HEK293 (cell line): Measurements from ENCODE around the gene POLN.

Source experiments
- CTCF ChIA-PET: fragments of 350-600 bp; formaldehyde crosslinking; extraction: SDS; loops from one replicate; lab custom pipeline; 2021; ENCODE audit warnings: antibody characterized with exemption; lab: Yijun Ruan, JAX
- POLR2A ChIA-PET: fragments of 300-600 bp; formaldehyde crosslinking; extraction: SDS; loops from one replicate; lab custom pipeline; 2020; ENCODE audit warnings: antibody characterized with exemption, inconsistent platforms; lab: Yijun Ruan, JAX
- H3K27ac ChIP-seq: fragments of 200-500 bp; sonication (Bioruptor generic); 2 replicates; pipeline ENCODE4 v1.5.1; 2014; ENCODE audit warnings: low read depth, low read length, control low read depth, inconsistent platforms; ENCODE audit errors: extremely low read depth
- H3K36me3 ChIP-seq, 2 experiments: fragments of 200-500 bp in 1 of 2; sonication (Bioruptor generic) in 1 of 2; 1 replicate in 1 of 2; 2 replicates in 1 of 2; pipeline ENCODE4 v1.5.1; 2014 to 2017; ENCODE audit warnings: inconsistent platforms in 2 of 2, low read length in 2 of 2; ENCODE audit not compliant: control insufficient read depth in 2 of 2, insufficient read depth in 1 of 2
- H3K4me1 ChIP-seq: fragments of 200-500 bp; sonication (Bioruptor generic); 2 replicates; pipeline ENCODE4 v1.5.1; 2014; ENCODE audit warnings: mild to moderate bottlenecking, low read length, inconsistent platforms; ENCODE audit not compliant: control insufficient read depth, insufficient read depth
- H3K4me3 ChIP-seq: 2 replicates; pipeline ENCODE4 v1.5.1; 2011; ENCODE audit warnings: low read depth, mild to moderate bottlenecking, control low read depth, low read length, moderate library complexity
- H3K9me3 ChIP-seq: fragments of 200-500 bp; sonication (Bioruptor generic); 2 replicates; pipeline ENCODE4 v1.5.1; 2014; ENCODE audit warnings: low read depth, low read length, inconsistent platforms; ENCODE audit not compliant: control insufficient read depth, insufficient read depth
- KLF7 ChIP-seq: fragments of 450-650 bp; formaldehyde crosslinking; IDR thresholded peaks from 2 replicates; pipeline ENCODE4 v1.5.1; 2016; ENCODE audit warnings: missing biosample characterization, missing genetic modification characterization, borderline replicate concordance
- SETDB1 ChIP-seq: IDR thresholded peaks from one replicate; pipeline ENCODE4 v1.6.1; 2017; ENCODE audit warnings: mild to moderate bottlenecking, low read length, moderate library complexity, mixed read lengths; ENCODE audit not compliant: insufficient read length
- ZBTB1 ChIP-seq: fragments of 450-650 bp; formaldehyde crosslinking; IDR thresholded peaks from 2 replicates; pipeline ENCODE4 v1.5.1; 2016; ENCODE audit warnings: missing biosample characterization, missing genetic modification characterization
- ZNF175 ChIP-seq: fragments of 450-650 bp; formaldehyde crosslinking; IDR thresholded peaks from 2 replicates; pipeline ENCODE4 v1.5.1; 2016; ENCODE audit warnings: missing biosample characterization, missing genetic modification characterization
- ZNF426 ChIP-seq: fragments of 450-650 bp; formaldehyde crosslinking; IDR thresholded peaks from 2 replicates; pipeline ENCODE4 v1.5.1; 2017; ENCODE audit warnings: missing biosample characterization, missing genetic modification characterization, mild to moderate bottlenecking, inconsistent platforms, moderate library complexity
- ZNF600 ChIP-seq: fragments of 450-650 bp; formaldehyde crosslinking; IDR thresholded peaks from 2 replicates; pipeline ENCODE4 v1.5.1; 2016; ENCODE audit warnings: missing biosample characterization, missing genetic modification characterization
- TF ChIP-seq, protein P1 (sequence below): fragments of 450-650 bp; formaldehyde crosslinking; IDR thresholded peaks from 2 replicates; pipeline ENCODE4 v1.5.1; 2016; ENCODE audit warnings: missing biosample characterization, missing genetic modification characterization, borderline replicate concordance
- TF ChIP-seq, protein P2 (sequence below): fragments of 450-650 bp; formaldehyde crosslinking; IDR thresholded peaks from 2 replicates; pipeline ENCODE4 v1.5.1; 2016; ENCODE audit warnings: missing biosample characterization, missing genetic modification characterization
- TF ChIP-seq, protein P3 (sequence below): fragments of 450-650 bp; formaldehyde crosslinking; IDR thresholded peaks from 2 replicates; pipeline ENCODE4 v1.5.1; 2016; ENCODE audit warnings: missing biosample characterization, missing genetic modification characterization
- TF ChIP-seq, protein P4 (sequence below): fragments of 450-650 bp; formaldehyde crosslinking; IDR thresholded peaks from 2 replicates; pipeline ENCODE4 v1.5.1; 2016; ENCODE audit warnings: missing biosample characterization, missing genetic modification characterization
- TF ChIP-seq, protein P5 (sequence below): fragments of 450-650 bp; formaldehyde crosslinking; IDR thresholded peaks from 2 replicates; pipeline ENCODE4 v1.5.1; 2016; ENCODE audit warnings: missing biosample characterization, missing genetic modification characterization

The POLN gene

DNA sequence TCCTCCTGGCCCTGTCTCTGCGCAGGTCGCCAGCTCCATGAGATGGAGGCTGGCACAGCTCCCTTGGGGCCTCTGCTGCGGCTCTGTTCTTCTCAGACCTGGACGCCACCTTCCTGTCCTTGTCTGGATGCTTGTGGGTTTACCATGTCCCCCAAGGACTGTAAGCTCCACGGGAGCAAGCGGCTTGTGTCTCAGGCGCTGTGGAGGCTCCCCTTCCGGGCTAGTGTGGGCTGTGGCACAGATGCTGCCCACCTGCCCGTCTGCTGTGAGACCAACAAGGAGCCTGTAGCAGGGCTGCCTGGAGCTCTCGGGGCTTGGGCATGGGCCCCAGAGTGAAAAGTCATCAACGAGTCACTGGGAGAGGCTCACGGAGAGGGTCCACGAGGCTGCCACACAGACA is 157.6 kb downstream of the POLN start (continued):
- TF ChIP-seq, protein P1, sequence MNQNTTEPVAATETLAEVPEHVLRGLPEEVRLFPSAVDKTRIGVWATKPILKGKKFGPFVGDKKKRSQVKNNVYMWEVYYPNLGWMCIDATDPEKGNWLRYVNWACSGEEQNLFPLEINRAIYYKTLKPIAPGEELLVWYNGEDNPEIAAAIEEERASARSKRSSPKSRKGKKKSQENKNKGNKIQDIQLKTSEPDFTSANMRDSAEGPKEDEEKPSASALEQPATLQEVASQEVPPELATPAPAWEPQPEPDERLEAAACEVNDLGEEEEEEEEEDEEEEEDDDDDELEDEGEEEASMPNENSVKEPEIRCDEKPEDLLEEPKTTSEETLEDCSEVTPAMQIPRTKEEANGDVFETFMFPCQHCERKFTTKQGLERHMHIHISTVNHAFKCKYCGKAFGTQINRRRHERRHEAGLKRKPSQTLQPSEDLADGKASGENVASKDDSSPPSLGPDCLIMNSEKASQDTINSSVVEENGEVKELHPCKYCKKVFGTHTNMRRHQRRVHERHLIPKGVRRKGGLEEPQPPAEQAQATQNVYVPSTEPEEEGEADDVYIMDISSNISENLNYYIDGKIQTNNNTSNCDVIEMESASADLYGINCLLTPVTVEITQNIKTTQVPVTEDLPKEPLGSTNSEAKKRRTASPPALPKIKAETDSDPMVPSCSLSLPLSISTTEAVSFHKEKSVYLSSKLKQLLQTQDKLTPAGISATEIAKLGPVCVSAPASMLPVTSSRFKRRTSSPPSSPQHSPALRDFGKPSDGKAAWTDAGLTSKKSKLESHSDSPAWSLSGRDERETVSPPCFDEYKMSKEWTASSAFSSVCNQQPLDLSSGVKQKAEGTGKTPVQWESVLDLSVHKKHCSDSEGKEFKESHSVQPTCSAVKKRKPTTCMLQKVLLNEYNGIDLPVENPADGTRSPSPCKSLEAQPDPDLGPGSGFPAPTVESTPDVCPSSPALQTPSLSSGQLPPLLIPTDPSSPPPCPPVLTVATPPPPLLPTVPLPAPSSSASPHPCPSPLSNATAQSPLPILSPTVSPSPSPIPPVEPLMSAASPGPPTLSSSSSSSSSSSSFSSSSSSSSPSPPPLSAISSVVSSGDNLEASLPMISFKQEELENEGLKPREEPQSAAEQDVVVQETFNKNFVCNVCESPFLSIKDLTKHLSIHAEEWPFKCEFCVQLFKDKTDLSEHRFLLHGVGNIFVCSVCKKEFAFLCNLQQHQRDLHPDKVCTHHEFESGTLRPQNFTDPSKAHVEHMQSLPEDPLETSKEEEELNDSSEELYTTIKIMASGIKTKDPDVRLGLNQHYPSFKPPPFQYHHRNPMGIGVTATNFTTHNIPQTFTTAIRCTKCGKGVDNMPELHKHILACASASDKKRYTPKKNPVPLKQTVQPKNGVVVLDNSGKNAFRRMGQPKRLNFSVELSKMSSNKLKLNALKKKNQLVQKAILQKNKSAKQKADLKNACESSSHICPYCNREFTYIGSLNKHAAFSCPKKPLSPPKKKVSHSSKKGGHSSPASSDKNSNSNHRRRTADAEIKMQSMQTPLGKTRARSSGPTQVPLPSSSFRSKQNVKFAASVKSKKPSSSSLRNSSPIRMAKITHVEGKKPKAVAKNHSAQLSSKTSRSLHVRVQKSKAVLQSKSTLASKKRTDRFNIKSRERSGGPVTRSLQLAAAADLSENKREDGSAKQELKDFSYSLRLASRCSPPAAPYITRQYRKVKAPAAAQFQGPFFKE = no peak

DNA sequence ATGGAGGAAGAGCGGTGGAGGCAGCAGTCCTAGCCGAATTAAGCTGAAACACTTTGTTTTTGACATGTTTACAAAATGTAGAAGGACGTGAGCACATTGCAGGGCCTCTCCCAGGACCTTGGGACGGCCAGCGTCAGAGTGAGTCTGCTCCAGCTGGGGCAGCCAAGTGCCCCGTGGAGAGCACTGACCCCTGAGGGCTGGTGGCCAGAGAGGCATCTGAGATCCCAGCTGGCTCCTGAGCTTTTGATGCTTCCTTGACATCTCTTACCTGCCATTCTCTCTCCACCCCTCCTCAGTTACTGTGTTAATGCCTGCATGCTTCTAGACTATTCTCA is 158.1 kb downstream of the POLN start:
- no peak for TF ChIP-seq ZBTB1 (tag by site-specific recombination)
- Histone ChIP-seq H3K36me3 (peaks cover 0 to 7% of the 10 kb centered on the region in 2 experiments; a peak in 1 of 3 replicates), H3K27ac (no peak overlapping the region), H3K4me3 (no peak overlapping the region), H3K4me1 (no peaks in the 10 kb centered on the region), H3K9me3 (no peaks in the 10 kb centered on the region)
- CTCF ChIA-PET = no interaction called here
- POLR2A ChIA-PET = no interaction called here

DNA sequence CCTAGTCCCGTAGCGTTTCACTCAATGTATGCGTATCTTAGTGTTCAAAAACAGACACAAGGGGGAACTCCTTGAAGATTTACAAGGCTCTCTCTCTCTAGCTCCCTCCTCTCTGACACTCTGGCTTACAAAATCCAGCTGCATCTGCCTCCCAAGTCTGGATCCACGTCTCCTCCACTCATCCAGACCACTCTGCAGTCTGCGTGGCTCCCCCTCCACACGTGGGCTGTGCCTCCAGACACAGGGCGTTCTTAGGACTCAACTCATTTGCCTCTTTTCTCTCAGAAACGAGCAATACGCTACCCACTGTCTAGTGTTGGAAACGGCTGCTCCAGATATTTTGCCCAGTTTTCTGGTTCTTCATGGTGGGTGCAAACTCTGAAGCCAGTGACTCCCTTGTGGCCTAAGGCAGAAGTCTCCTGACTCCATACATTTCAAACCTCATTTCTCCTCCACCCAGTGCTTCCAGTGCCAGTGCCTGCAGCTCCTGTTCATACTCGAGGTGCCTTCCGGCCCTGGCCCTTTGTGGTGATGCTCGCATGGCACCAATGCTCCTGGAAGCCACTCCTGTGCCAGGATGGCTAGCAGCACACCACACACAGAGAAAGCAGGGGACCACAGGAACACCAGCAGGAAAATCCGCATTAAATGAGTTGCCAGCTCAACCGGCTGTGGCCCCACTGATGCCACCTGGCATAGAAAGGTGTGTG is 158.7 kb downstream of the POLN start:
- POLR2A ChIA-PET = no interaction called here

DNA sequence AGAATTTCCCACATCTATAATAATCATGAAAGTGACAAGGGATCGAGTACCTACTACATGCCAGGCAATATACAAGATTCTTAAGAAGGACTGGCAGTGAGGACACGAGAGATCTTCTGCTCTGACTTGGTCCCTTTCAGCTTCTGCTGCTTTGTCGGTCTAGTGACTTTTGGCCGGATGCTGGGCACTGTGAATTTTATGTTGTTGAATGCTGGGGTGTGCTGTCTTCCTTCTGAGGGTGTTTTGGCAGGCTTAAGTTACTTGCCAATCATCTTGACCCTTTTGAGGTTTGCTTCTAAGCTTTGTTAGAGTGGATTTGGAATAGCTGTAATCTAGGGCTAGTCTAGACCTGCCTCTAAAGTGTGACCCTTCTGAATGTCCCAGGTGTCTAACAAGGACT is 159.3 kb downstream of the POLN start:
- CTCF ChIA-PET = no interaction called here
- TF ChIP-seq, protein P2, sequence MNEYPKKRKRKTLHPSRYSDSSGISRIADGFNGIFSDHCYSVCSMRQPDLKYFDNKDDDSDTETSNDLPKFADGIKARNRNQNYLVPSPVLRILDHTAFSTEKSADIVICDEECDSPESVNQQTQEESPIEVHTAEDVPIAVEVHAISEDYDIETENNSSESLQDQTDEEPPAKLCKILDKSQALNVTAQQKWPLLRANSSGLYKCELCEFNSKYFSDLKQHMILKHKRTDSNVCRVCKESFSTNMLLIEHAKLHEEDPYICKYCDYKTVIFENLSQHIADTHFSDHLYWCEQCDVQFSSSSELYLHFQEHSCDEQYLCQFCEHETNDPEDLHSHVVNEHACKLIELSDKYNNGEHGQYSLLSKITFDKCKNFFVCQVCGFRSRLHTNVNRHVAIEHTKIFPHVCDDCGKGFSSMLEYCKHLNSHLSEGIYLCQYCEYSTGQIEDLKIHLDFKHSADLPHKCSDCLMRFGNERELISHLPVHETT = no peak
- TF ChIP-seq, protein P1 = no peak
- TF ChIP-seq ZNF426 (tag by site-specific recombination) = no peak
- TF ChIP-seq, protein P3, sequence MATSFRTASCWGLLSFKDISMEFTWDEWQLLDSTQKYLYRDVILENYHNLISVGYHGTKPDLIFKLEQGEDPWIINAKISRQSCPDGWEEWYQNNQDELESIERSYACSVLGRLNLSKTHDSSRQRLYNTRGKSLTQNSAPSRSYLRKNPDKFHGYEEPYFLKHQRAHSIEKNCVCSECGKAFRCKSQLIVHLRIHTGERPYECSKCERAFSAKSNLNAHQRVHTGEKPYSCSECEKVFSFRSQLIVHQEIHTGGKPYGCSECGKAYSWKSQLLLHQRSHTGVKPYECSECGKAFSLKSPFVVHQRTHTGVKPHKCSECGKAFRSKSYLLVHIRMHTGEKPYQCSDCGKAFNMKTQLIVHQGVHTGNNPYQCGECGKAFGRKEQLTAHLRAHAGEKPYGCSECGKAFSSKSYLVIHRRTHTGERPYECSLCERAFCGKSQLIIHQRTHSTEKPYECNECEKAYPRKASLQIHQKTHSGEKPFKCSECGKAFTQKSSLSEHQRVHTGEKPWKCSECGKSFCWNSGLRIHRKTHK = peak; percentile 58; the same call in 1 of the 2 replicates
- no peak for TF ChIP-seq SETDB1
- Histone ChIP-seq H3K4me3 (no peak overlapping the region), H3K27ac (no peak overlapping the region), H3K36me3 (peaks cover 0 to 10% of the 10 kb centered on the region in 2 experiments; a peak in 1 of 3 replicates), H3K9me3 (no peaks in the 10 kb centered on the region), H3K4me1 (no peaks in the 10 kb centered on the region)
- POLR2A ChIA-PET = no interaction called here

More for the DNA sequence above, 158.7 kb downstream of the POLN start:
- TF ChIP-seq KLF7 (tag by site-specific recombination) = no peak
- TF ChIP-seq, protein P4, sequence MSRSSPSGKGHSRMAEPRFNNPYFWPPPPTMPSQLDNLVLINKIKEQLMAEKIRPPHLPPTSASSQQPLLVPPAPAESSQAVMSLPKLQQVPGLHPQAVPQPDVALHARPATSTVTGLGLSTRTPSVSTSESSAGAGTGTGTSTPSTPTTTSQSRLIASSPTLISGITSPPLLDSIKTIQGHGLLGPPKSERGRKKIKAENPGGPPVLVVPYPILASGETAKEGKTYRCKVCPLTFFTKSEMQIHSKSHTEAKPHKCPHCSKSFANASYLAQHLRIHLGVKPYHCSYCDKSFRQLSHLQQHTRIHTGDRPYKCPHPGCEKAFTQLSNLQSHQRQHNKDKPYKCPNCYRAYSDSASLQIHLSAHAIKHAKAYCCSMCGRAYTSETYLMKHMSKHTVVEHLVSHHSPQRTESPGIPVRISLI (tag by site-specific recombination) = no peak
- TF ChIP-seq, protein P5, sequence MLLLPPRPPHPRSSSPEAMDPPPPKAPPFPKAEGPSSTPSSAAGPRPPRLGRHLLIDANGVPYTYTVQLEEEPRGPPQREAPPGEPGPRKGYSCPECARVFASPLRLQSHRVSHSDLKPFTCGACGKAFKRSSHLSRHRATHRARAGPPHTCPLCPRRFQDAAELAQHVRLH (tag by site-specific recombination) = no peak
- TF ChIP-seq ZNF175 (tag by site-specific recombination) = no peak
- no peak for TF ChIP-seq ZNF600 (tag by site-specific recombination)
- no peaks in the 10 kb centered on the region for H3K9me3 ChIP-seq
- CTCF ChIA-PET = no interaction called here
- H3K4me1 ChIP-seq = no peaks in the 10 kb centered on the region
- H3K36me3 ChIP-seq = peaks cover 0 to 7% of the 10 kb centered on the region in 2 experiments; a peak in 1 of 3 replicates
- no peak overlapping the region for H3K4me3 ChIP-seq
- H3K27ac ChIP-seq = no peak overlapping the region
